Skeletal muscle satellite cell (primary cell): ENCODE results near the gene PTPRO.
A peak's percentile ranks its signal among the peaks of the same experiment; 100 is the strongest.

ENCODE experiments used
- H3K27me3 ChIP-seq: 2 replicates; pipeline ENCODE4 v1.7.0; 2013; ENCODE audit warnings: low read length; ENCODE audit not compliant: control insufficient read depth, insufficient read depth
- H3K36me3 ChIP-seq: 2 replicates; pipeline ENCODE4 v1.7.0; 2013; ENCODE audit warnings: mild to moderate bottlenecking, control low read depth, low read length; ENCODE audit not compliant: insufficient read depth
- H3K4me1 ChIP-seq: 2 replicates; pipeline ENCODE4 v1.7.0; 2013; ENCODE audit warnings: low read length; ENCODE audit not compliant: control insufficient read depth, insufficient read depth
- H3K4me2 ChIP-seq: 2 replicates; pipeline ENCODE4 v1.7.0; 2013; ENCODE audit warnings: mild to moderate bottlenecking, low read length
- H3K4me3 ChIP-seq: 2 replicates; pipeline ENCODE4 v1.7.0; 2013; ENCODE audit warnings: low read length
- H3K9ac ChIP-seq: 2 replicates; pipeline ENCODE4 v1.7.0; 2013; ENCODE audit warnings: mild to moderate bottlenecking, low read depth, low read length, moderate library complexity
- H3K9me3 ChIP-seq: replicated peaks from 2 replicates; pipeline ENCODE4 v1.7.0; 2013; ENCODE audit warnings: mild to moderate bottlenecking, control low read depth, low read length

PTPRO gene

GRCh38 chr12:15355766-15356165 is 33.5 kb downstream of the PTPRO start:
- Histone ChIP-seq H3K9ac (no peak overlapping the region), H3K27me3 (no peaks in the 10 kb centered on the region), H3K36me3 (no peaks in the 10 kb centered on the region), H3K4me2 (no peak overlapping the region), H3K4me1 (no peaks in the 10 kb centered on the region), H3K9me3 (no peaks in the 10 kb centered on the region), H3K4me3 (no peak overlapping the region)

GRCh38 chr12:15356951-15357364 is 34.6 kb downstream of the PTPRO start:
- Histone ChIP-seq H3K9me3 (no peaks in the 10 kb centered on the region), H3K36me3 (no peaks in the 10 kb centered on the region), H3K9ac (no peak overlapping the region), H3K4me3 (no peak overlapping the region), H3K27me3 (no peaks in the 10 kb centered on the region), H3K4me2 (no peak overlapping the region), H3K4me1 (no peaks in the 10 kb centered on the region)

GRCh38 chr12:15364221-15365160 is 42.2 kb downstream of the PTPRO start:
- H3K36me3 ChIP-seq = no peaks in the 10 kb centered on the region
- H3K27me3 ChIP-seq = no peaks in the 10 kb centered on the region
- H3K4me2 ChIP-seq = peak overlapping the region; percentile 45
- no peak overlapping the region for H3K9ac ChIP-seq
- H3K4me3 ChIP-seq = no peak overlapping the region
- no peaks in the 10 kb centered on the region for H3K9me3 ChIP-seq
- H3K4me1 ChIP-seq = peaks cover 18% of the 10 kb centered on the region

GRCh38 chr12:15368812-15369211 is 46.5 kb downstream of the PTPRO start:
- H3K9me3 ChIP-seq = no peaks in the 10 kb centered on the region
- H3K4me3 ChIP-seq = no peak overlapping the region
- no peaks in the 10 kb centered on the region for H3K36me3 ChIP-seq
- no peak overlapping the region for H3K4me2 ChIP-seq
- peaks cover 16% of the 10 kb centered on the region for H3K4me1 ChIP-seq
- no peaks in the 10 kb centered on the region for H3K27me3 ChIP-seq
- H3K9ac ChIP-seq = no peak overlapping the region

- no peak overlapping the region for H3K4me2 ChIP-seq
- H3K4me3 ChIP-seq = no peak overlapping the region
- peaks cover 3% of the 10 kb centered on the region for H3K9me3 ChIP-seq
- no peak overlapping the region for H3K9ac ChIP-seq
- no peaks in the 10 kb centered on the region for H3K27me3 ChIP-seq
- no peaks in the 10 kb centered on the region for H3K4me1 ChIP-seq
- H3K36me3 ChIP-seq = no peaks in the 10 kb centered on the region
These were observed 50.0 kb downstream of the PTPRO start for GRCh38 chr12:15372352-15372751.

- Histone ChIP-seq H3K4me3 (no peak overlapping the region), H3K9me3 (no peaks in the 10 kb centered on the region), H3K4me2 (no peak overlapping the region), H3K27me3 (no peaks in the 10 kb centered on the region), H3K4me1 (no peaks in the 10 kb centered on the region), H3K36me3 (no peaks in the 10 kb centered on the region), H3K9ac (no peak overlapping the region)
These were observed 65.5 kb downstream of the PTPRO start for GRCh38 chr12:15387772-15388171.

- Histone ChIP-seq H3K27me3 (no peaks in the 10 kb centered on the region), H3K4me3 (no peak overlapping the region), H3K4me2 (no peak overlapping the region), H3K9me3 (no peaks in the 10 kb centered on the region), H3K4me1 (peaks cover 8% of the 10 kb centered on the region), H3K36me3 (no peaks in the 10 kb centered on the region), H3K9ac (no peak overlapping the region)
These were observed 67.3 kb downstream of the PTPRO start for GRCh38 chr12:15389561-15389960.

GRCh38 chr12:15393037-15393436 is 70.7 kb downstream of the PTPRO start:
- Histone ChIP-seq H3K4me3 (no peak overlapping the region), H3K9ac (no peak overlapping the region), H3K9me3 (no peaks in the 10 kb centered on the region), H3K4me2 (no peak overlapping the region), H3K36me3 (no peaks in the 10 kb centered on the region), H3K4me1 (peaks cover 8% of the 10 kb centered on the region), H3K27me3 (no peaks in the 10 kb centered on the region)

GRCh38 chr12:15393995-15394394 is 71.7 kb downstream of the PTPRO start:
- Histone ChIP-seq H3K4me3 (no peak overlapping the region), H3K9me3 (no peaks in the 10 kb centered on the region), H3K4me2 (no peak overlapping the region), H3K36me3 (no peaks in the 10 kb centered on the region), H3K4me1 (peaks cover 8% of the 10 kb centered on the region), H3K27me3 (no peaks in the 10 kb centered on the region), H3K9ac (no peak overlapping the region)

GRCh38 chr12:15404485-15404884 is 82.2 kb downstream of the PTPRO start:
- H3K27me3 ChIP-seq = no peaks in the 10 kb centered on the region
- H3K36me3 ChIP-seq = no peaks in the 10 kb centered on the region
- no peak overlapping the region for H3K9ac ChIP-seq
- H3K4me2 ChIP-seq = peak overlapping the region; percentile 18
- no peak overlapping the region for H3K4me3 ChIP-seq
- no peaks in the 10 kb centered on the region for H3K9me3 ChIP-seq
- H3K4me1 ChIP-seq = peaks cover 11% of the 10 kb centered on the region

- H3K9ac ChIP-seq = no peak overlapping the region
- no peaks in the 10 kb centered on the region for H3K9me3 ChIP-seq
- H3K4me2 ChIP-seq = no peak overlapping the region
- peaks cover 11% of the 10 kb centered on the region for H3K4me1 ChIP-seq
- no peak overlapping the region for H3K4me3 ChIP-seq
- H3K27me3 ChIP-seq = no peaks in the 10 kb centered on the region
- H3K36me3 ChIP-seq = no peaks in the 10 kb centered on the region
These were observed 83.3 kb downstream of the PTPRO start for GRCh38 chr12:15405606-15406005.

GRCh38 chr12:15407025-15407424 is 84.7 kb downstream of the PTPRO start:
- H3K9me3 ChIP-seq = no peaks in the 10 kb centered on the region
- H3K4me3 ChIP-seq = no peak overlapping the region
- H3K4me2 ChIP-seq = no peak overlapping the region
- no peak overlapping the region for H3K9ac ChIP-seq
- no peaks in the 10 kb centered on the region for H3K36me3 ChIP-seq
- H3K4me1 ChIP-seq = peaks cover 11% of the 10 kb centered on the region
- H3K27me3 ChIP-seq = no peaks in the 10 kb centered on the region
